ENCODE results near the gene MCAT. TPM values are rescaled to one million over a fixed set of nuclear protein-coding genes. Genes with fewer than 3 reads are reported as not detected.
A peak's percentile ranks its signal among the peaks of the same experiment; 100 is the strongest.

Gene MCAT
- polyA plus RNA-seq, 3 donors, result 4.5 to 8.9 (median 6.8) TPM

DNA sequence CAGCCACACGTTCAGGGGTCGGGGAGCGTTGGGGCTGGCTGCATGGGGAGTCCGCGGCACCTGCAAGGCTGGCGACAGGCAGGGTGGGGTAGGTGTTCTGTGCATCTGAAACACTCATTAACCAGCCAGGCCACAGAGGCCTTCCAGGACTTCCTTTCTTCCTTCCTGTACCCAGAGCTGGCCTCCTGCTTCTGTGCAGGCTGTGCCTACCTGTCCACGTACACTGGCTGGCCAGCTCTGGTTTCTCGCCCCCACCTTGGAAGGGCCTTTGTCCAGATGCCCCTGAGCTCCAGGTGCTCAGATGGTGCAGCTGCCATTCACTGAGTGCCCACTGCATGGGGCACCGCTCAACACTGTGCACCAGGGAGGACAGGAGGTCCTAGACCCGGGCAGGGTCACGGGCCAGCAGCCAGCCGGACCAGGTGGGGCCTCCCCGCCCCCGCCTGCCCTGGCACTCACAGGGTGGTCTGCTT is 27.9 kb upstream of the MCAT start:
- Mint-ChIP-seq H3K36me3 (peaks cover 57 to 92% of the 10 kb centered on the region in 2 donors), H3K27me3 (ENCODE audit: low read depth in 3 of 3) (peaks cover 0 to 2% (median 1%) of the 10 kb centered on the region in 3 donors), H3K4me1 (no peaks in the 10 kb centered on the region), H3K9me3 (no peaks in the 10 kb centered on the region), H3K27ac (peak overlapping the region in 1 of 7 donors; percentile 30), H3K4me3 (no peak overlapping the region)
- H3K27me3 ChIP-seq (ENCODE audit: control insufficient read depth in 2 of 2, insufficient read depth in 2 of 2, low read length in 2 of 2), result no peaks in the 10 kb centered on the region
- no peak overlapping the region for H3K4me2 ChIP-seq (replicated peaks; ENCODE audit: extremely low read depth, low read length, poor library complexity, severe bottlenecking)
- no peak overlapping the region for H3K4me3 ChIP-seq (replicated peaks in 1 of 3; ENCODE audit: low read depth in 2 of 3, low read length in 3 of 3)
- intact Hi-C loops (cut with micrococcal nuclease), result no loop called here
- H3K9ac ChIP-seq (ENCODE audit: insufficient read depth, low read length, poor library complexity, severe bottlenecking), result no peak overlapping the region
- peaks cover 3% of the 10 kb centered on the region for H4K20me1 ChIP-seq (ENCODE audit: insufficient read depth, low read length)
- no peak overlapping the region for H3K27ac ChIP-seq (ENCODE audit: low read depth in 1 of 2, low read length in 2 of 2)
- no peak for DNase-seq
- no peak overlapping the region for H2AFZ ChIP-seq (ENCODE audit: insufficient read depth, low read depth, low read length, poor library complexity, severe bottlenecking)
- H3K36me3 ChIP-seq (replicated peaks in 1 of 2; ENCODE audit: control insufficient read depth in 1 of 2, insufficient read depth in 2 of 2, low read length in 2 of 2), result peaks cover 64 to 91% of the 10 kb centered on the region in 2 donors
- H3K79me2 ChIP-seq (ENCODE audit: insufficient read depth, low read length), result no peaks in the 10 kb centered on the region
- no peaks in the 10 kb centered on the region for H3K9me3 ChIP-seq (replicated peaks in 1 of 2; ENCODE audit: control insufficient read depth in 1 of 2, insufficient read depth in 1 of 2, low read length in 2 of 2)
- no peaks in the 10 kb centered on the region for H3K4me1 ChIP-seq (ENCODE audit: control insufficient read depth in 1 of 2, insufficient read depth in 2 of 2, low read length in 2 of 2)
- 80% methylated on average over 7 of the region's 14 CpGs for WGBS (ENCODE audit: insufficient coverage)
- no peak for TF ChIP-seq CTCF (IDR thresholded peaks at IDR 0.05)

- no peak for TF ChIP-seq CTCF (IDR thresholded peaks at IDR 0.05)
- no peak overlapping the region for H2AFZ ChIP-seq (ENCODE audit: insufficient read depth, low read depth, low read length, poor library complexity, severe bottlenecking)
- no peaks in the 10 kb centered on the region for H3K9me3 Mint-ChIP-seq
- H3K4me2 ChIP-seq (replicated peaks; ENCODE audit: extremely low read depth, low read length, poor library complexity, severe bottlenecking), result no peak overlapping the region
- WGBS (ENCODE audit: insufficient coverage), result 98% methylated on average over 6 of the region's 9 CpGs
- peaks cover 0 to 2% (median 1%) of the 10 kb centered on the region in 3 donors for H3K27me3 Mint-ChIP-seq (ENCODE audit: low read depth in 3 of 3)
- H3K4me3 Mint-ChIP-seq, result no peak overlapping the region
- peaks cover 0 to 4% of the 10 kb centered on the region in 2 donors for H3K4me1 ChIP-seq (ENCODE audit: control insufficient read depth in 1 of 2, insufficient read depth in 2 of 2, low read length in 2 of 2)
- peak overlapping the region in 2 of 7 donors; percentile 55 to 64 for H3K27ac Mint-ChIP-seq
- H4K20me1 ChIP-seq (ENCODE audit: insufficient read depth, low read length), result peaks cover 3% of the 10 kb centered on the region
- H3K9ac ChIP-seq (ENCODE audit: insufficient read depth, low read length, poor library complexity, severe bottlenecking), result no peak overlapping the region
- no peaks in the 10 kb centered on the region for H3K79me2 ChIP-seq (ENCODE audit: insufficient read depth, low read length)
- peaks cover 61 to 83% of the 10 kb centered on the region in 2 donors for H3K36me3 ChIP-seq (replicated peaks in 1 of 2; ENCODE audit: control insufficient read depth in 1 of 2, insufficient read depth in 2 of 2, low read length in 2 of 2)
- no peaks in the 10 kb centered on the region for H3K27me3 ChIP-seq (ENCODE audit: control insufficient read depth in 2 of 2, insufficient read depth in 2 of 2, low read length in 2 of 2)
- no peak overlapping the region for H3K4me3 ChIP-seq (replicated peaks in 1 of 3; ENCODE audit: low read depth in 2 of 3, low read length in 3 of 3)
- no peaks in the 10 kb centered on the region for H3K9me3 ChIP-seq (replicated peaks in 1 of 2; ENCODE audit: control insufficient read depth in 1 of 2, insufficient read depth in 1 of 2, low read length in 2 of 2)
- intact Hi-C loops (cut with micrococcal nuclease), result no loop called here
- DNase-seq, result no peak
- peaks cover 54 to 92% of the 10 kb centered on the region in 2 donors for H3K36me3 Mint-ChIP-seq
- no peak overlapping the region for H3K27ac ChIP-seq (ENCODE audit: low read depth in 1 of 2, low read length in 2 of 2)
- H3K4me1 Mint-ChIP-seq, result no peaks in the 10 kb centered on the region
Measured at GRCh38 chr22:43170131-43170480, 26.9 kb upstream of the MCAT start.
